B cell (primary cell): ENCODE results near the gene NEUROG2.
"Not testable (repeated sequence)": the region's sequence is repeated elsewhere in the genome, so short reads cannot be mapped to it uniquely, and the experiment has no call there.

Experiments
- CTCF ChIP-seq: fragments of 200-600 bp; IDR thresholded peaks from one replicate; pipeline ENCODE4 v1.8.0; 2022; ENCODE audit warnings: antibody characterized with exemption, mild to moderate bottlenecking
- EZH2 ChIP-seq: IDR thresholded peaks from 2 replicates; pipeline ENCODE4 v1.6.1; 2012; ENCODE audit warnings: borderline replicate concordance, low read depth, mild to moderate bottlenecking, moderate library complexity, low read length; ENCODE audit not compliant: insufficient read depth, poor library complexity, severe bottlenecking

- TF ChIP-seq CTCF, EZH2: not testable (repeated sequence)
Observed at GRCh38 chr4:112522431-112522830, 6.5 kb upstream of the NEUROG2 start.
